ENCODE results near the gene FILIP1L. TPM values are rescaled to one million over a fixed set of nuclear protein-coding genes. Genes with fewer than 3 reads are reported as not detected.

Gene FILIP1L
- total and polyA plus RNA-seq, 2 of the 8 experiments (the other 6 are each of a cell fraction or from before 2014, with no cell fraction given): 0.06 to 0.09 TPM

- TF ChIP-seq CTCF (IDR thresholded peaks at IDR 0.05; ENCODE audit: control extremely low read depth in 1 of 3, insufficient read depth in 1 of 3, low read depth in 1 of 3, low read length in 3 of 3): no peak
- TF ChIP-seq RNF2 (IDR thresholded peaks at IDR 0.05; ENCODE audit: borderline replicate concordance, low read depth, low read length, missing control alignments, poor library complexity, severe bottlenecking): no peak
- no peak for TF ChIP-seq ASH2L (IDR thresholded peaks at IDR 0.05; ENCODE audit: low read length)
- no peak for TF ChIP-seq EGR1 (IDR thresholded peaks at IDR 0.05; ENCODE audit: borderline replicate concordance, low read depth, low read length)
- TF ChIP-seq CREB1 (IDR thresholded peaks at IDR 0.05): no peak
- no peak for TF ChIP-seq TCF12 (IDR thresholded peaks at IDR 0.05; ENCODE audit: low read depth, low read length)
Observed at GRCh38 chr3:99863002-99863401, 251.3 kb downstream of the FILIP1L start (continued).

Measured in H1 (cell line).